ENCODE measurements around the gene RAB3GAP2. TPM values are rescaled to one million over a fixed set of nuclear protein-coding genes. Genes with fewer than 3 reads are reported as not detected.
"Not testable (repeated sequence)": the region's sequence is repeated elsewhere in the genome, so short reads cannot be mapped to it uniquely, and the experiment has no call there.

Gene RAB3GAP2
- total RNA-seq, 1 donor from 2014 or later: 51.2 TPM

- peaks cover 30% of the 10 kb centered on the region for H3K36me3 Mint-ChIP-seq
- no peaks in the 10 kb centered on the region for H3K9me3 Mint-ChIP-seq
- TF ChIP-seq, protein P1, sequence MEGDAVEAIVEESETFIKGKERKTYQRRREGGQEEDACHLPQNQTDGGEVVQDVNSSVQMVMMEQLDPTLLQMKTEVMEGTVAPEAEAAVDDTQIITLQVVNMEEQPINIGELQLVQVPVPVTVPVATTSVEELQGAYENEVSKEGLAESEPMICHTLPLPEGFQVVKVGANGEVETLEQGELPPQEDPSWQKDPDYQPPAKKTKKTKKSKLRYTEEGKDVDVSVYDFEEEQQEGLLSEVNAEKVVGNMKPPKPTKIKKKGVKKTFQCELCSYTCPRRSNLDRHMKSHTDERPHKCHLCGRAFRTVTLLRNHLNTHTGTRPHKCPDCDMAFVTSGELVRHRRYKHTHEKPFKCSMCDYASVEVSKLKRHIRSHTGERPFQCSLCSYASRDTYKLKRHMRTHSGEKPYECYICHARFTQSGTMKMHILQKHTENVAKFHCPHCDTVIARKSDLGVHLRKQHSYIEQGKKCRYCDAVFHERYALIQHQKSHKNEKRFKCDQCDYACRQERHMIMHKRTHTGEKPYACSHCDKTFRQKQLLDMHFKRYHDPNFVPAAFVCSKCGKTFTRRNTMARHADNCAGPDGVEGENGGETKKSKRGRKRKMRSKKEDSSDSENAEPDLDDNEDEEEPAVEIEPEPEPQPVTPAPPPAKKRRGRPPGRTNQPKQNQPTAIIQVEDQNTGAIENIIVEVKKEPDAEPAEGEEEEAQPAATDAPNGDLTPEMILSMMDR (conservative IDR thresholded peaks at IDR 0.05): no peak
- no peak overlapping the region for H3K27ac Mint-ChIP-seq
- H3K4me3 Mint-ChIP-seq: no peak overlapping the region
- DNase-seq (ENCODE audit: extremely low spot score, unreplicated experiment): no peak
- H3K4me1 Mint-ChIP-seq (ENCODE audit: unreplicated experiment): no peaks in the 10 kb centered on the region
- no peaks in the 10 kb centered on the region for H3K27me3 Mint-ChIP-seq
Measured at GRCh38 chr1:220159041-220159440, 113.2 kb downstream of the RAB3GAP2 start.

DNA sequence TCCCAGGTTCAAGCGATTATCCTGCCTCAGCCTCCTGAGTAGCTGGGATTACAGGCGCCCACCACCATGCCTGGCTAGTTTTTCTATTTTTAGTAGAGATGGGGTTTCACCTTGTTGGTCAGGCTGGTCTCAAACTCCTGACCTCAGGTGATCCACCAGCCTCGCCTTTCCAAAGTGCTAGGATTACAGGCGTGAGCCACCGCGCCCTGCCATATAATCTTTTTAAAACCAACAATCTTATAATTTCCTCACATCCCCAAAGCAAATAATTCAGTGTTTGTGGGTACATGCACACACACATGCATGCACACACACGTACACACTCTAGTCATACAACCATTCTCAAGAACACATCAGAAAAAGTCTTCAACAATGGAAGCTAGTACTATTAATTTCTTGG, 113.7 kb downstream of the RAB3GAP2 start:
- DNase-seq (ENCODE audit: extremely low spot score, unreplicated experiment); H3K27ac Mint-ChIP-seq; H3K9me3 Mint-ChIP-seq; H3K4me3 Mint-ChIP-seq; H3K27me3 Mint-ChIP-seq; H3K4me1 Mint-ChIP-seq (ENCODE audit: unreplicated experiment): not testable (repeated sequence)
- H3K36me3 Mint-ChIP-seq: peaks cover 33% of the 10 kb centered on the region

GRCh38 chr1:220157738-220158137, 114.5 kb downstream of the RAB3GAP2 start:
- Mint-ChIP-seq H3K4me1 (ENCODE audit: unreplicated experiment) (no peaks in the 10 kb centered on the region), H3K36me3 (peaks cover 37% of the 10 kb centered on the region), H3K4me3 (no peak overlapping the region), H3K27me3 (no peaks in the 10 kb centered on the region), H3K9me3 (no peaks in the 10 kb centered on the region), H3K27ac (no peak overlapping the region)
- TF ChIP-seq, protein P1 (conservative IDR thresholded peaks at IDR 0.05): no peak
- no peak for DNase-seq (ENCODE audit: extremely low spot score, unreplicated experiment)

DNA sequence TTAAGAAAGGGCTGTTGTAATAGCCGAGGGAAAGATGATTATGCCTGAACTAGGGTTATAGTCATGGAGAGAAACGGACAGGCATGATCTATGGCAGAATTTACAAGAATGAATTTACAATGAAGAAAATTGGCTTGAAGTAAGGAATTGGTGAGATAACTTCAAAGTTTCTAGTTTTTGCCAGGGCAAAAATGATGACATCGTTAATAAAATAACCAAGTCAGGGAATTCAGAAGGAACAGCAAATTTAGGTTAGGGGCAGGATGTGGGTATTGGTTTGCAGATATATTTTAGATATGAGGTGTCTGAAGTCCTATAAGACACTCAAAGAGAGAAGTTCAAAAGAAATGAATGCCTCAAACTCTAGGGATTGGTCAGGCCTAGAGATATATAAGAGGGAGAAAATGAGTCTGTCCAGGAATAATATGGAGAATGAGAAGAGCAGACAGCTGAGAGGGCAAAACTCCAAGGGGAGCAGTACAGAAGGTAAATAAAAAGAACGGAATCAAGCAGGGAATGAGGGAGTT, 115.6 kb downstream of the RAB3GAP2 start:
- no peaks in the 10 kb centered on the region for H3K9me3 Mint-ChIP-seq
- H3K4me3 Mint-ChIP-seq: no peak overlapping the region
- no peak overlapping the region for H3K27ac Mint-ChIP-seq

GRCh38 chr1:220153147-220153546, 119.1 kb downstream of the RAB3GAP2 start:
- DNase-seq (ENCODE audit: extremely low spot score, unreplicated experiment): no peak
- Mint-ChIP-seq H3K9me3 (no peaks in the 10 kb centered on the region), H3K36me3 (peaks cover 26% of the 10 kb centered on the region), H3K27me3 (no peaks in the 10 kb centered on the region), H3K27ac (no peak overlapping the region), H3K4me3 (no peak overlapping the region), H3K4me1 (ENCODE audit: unreplicated experiment) (no peaks in the 10 kb centered on the region)
- TF ChIP-seq, protein P1 (conservative IDR thresholded peaks at IDR 0.05): no peak

More for the DNA sequence above, 115.6 kb downstream of the RAB3GAP2 start:
- TF ChIP-seq, protein P1 (conservative IDR thresholded peaks at IDR 0.05): no peak
- no peak for DNase-seq (ENCODE audit: extremely low spot score, unreplicated experiment)
- Mint-ChIP-seq H3K4me1 (ENCODE audit: unreplicated experiment) (no peaks in the 10 kb centered on the region), H3K36me3 (peaks cover 37% of the 10 kb centered on the region), H3K27me3 (no peaks in the 10 kb centered on the region)

DNA sequence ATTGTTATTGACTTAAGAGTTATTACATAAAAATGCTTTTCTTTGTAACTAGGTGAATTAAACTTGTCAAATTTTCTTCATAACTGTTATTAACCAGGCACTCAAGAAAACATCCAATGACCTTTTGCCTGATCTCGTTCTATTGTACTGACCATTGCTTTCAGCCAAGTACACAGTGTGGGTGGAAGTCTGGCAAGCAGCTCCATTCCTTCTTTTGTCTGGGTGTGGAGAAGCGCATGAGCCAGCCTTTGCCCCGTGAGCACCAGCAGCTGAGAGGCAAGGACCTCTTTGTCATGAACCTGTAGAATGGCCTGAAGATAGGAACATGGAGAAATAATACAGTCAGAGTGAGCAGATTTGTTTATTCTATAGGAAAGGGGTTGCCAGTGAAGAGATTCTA, 120.8 kb downstream of the RAB3GAP2 start:
- H3K27ac Mint-ChIP-seq: no peak overlapping the region

More for the DNA sequence above, 120.8 kb downstream of the RAB3GAP2 start:
- H3K9me3 Mint-ChIP-seq: no peaks in the 10 kb centered on the region
- no peaks in the 10 kb centered on the region for H3K27me3 Mint-ChIP-seq
- DNase-seq (ENCODE audit: extremely low spot score, unreplicated experiment): no peak
- peaks cover 16% of the 10 kb centered on the region for H3K36me3 Mint-ChIP-seq
- no peak overlapping the region for H3K4me3 Mint-ChIP-seq
- H3K4me1 Mint-ChIP-seq (ENCODE audit: unreplicated experiment): no peaks in the 10 kb centered on the region
- TF ChIP-seq, protein P1 (conservative IDR thresholded peaks at IDR 0.05): no peak
